H54 (cell line): ENCODE results near the gene ADIPOQ.
"Not testable (repeated sequence)": the region's sequence is repeated elsewhere in the genome, so short reads cannot be mapped to it uniquely, and the experiment has no call there.

Source experiments
- DNase-seq: peaks from one replicate; pipeline ENCODE4 v3.0.0; 2011; ENCODE audit warnings: low spot score, mixed read lengths; ENCODE audit not compliant: insufficient read length
- FAIRE-seq: peaks from 3 replicates; lab custom pipeline; 2011; peaks lifted over from hg19 to GRCh38; lab: Jason Lieb, UNC
- POLR2A ChIP-seq: IDR thresholded peaks from 2 replicates; pipeline ENCODE4 v1.6.1; 2011; ENCODE audit warnings: low read depth, mild to moderate bottlenecking, low read length

Gene ADIPOQ

DNA sequence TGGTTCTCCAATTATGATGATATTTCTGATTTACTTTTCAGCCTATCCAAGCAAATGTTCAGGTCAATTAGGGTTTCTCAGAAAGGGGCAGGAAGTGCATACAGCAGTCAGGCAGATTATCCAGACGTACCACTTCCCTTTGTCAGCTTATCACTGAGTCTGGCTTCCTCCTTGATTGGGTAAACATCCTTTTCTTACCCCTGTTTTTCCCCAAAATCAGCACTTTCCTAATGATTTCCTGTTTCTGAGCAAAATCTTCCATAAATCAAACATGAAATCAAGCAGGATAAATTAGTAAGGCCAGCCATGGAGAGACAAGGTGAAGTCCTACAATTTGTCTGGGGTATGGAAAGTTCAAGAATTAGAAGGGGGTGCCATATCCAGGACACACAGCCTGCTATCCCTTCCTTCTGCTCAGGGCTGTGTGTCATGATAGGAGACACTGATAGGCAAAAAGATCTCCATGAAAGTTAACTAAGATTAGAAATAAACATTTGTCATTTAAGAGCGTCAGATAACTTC is 29.0 kb downstream of the ADIPOQ start:
- FAIRE-seq: no peak
- TF ChIP-seq POLR2A: no peak
- DNase-seq: no peak

GRCh38 chr3:186873796-186874195 is 31.3 kb downstream of the ADIPOQ start:
- not testable (repeated sequence) for FAIRE-seq, DNase-seq

- not testable (repeated sequence) for FAIRE-seq, DNase-seq
Observed at GRCh38 chr3:186874216-186874615, 31.7 kb downstream of the ADIPOQ start.

DNA sequence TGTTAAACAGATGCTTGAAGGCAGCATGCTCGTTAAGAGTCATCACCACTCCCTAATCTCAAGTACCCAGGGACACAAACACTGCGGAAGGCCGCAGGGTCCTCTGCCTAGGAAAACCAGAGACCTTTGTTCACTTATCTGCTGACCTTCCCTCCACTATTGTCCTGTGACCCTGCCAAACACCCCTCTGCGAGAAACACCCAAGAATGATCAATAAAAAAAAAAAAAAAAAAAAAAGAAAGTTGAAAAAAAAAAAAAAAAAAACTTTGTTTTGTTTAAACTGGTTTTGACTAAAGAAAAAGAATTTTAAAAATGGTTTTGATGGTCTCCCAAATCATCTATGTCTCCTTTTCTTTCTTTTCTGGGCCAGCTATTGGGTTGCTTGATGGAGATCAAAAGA is 32.3 kb downstream of the ADIPOQ start:
- FAIRE-seq, DNase-seq: not testable (repeated sequence)

- DNase-seq (no peak), FAIRE-seq (no peak)
- TF ChIP-seq POLR2A: no peak
Observed at GRCh38 chr3:186875708-186876107, 33.2 kb downstream of the ADIPOQ start.

- no peak for TF ChIP-seq POLR2A
- DNase-seq (no peak), FAIRE-seq (peak; percentile 55)
Observed at GRCh38 chr3:186879781-186880180, 37.3 kb downstream of the ADIPOQ start.

GRCh38 chr3:186880406-186880805 is 37.9 kb downstream of the ADIPOQ start:
- FAIRE-seq (peak; percentile 61), DNase-seq (no peak)
- TF ChIP-seq POLR2A: no peak

DNA sequence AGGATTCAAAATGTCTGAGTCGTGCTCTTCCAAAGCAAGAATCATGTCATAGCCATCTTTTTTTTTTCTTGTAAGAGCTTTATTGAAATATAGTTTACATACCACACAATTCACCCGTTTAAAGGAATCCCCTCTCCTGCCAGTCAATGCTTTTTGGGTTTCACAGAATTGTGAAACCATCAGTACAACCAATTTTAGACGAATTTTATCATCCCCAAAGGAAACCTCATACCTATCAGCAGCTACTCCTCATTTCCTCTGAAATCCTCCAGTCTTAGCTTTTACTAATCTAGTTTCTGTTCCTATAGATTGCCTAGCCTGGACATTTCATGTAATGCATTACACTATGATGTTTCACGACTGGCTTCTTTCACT is 39.6 kb downstream of the ADIPOQ start:
- FAIRE-seq (peak; percentile 75), DNase-seq (no peak)
- TF ChIP-seq POLR2A: no peak

- no peak for TF ChIP-seq POLR2A
- DNase-seq: peak; percentile 59
Observed at GRCh38 chr3:186882881-186883685, 40.6 kb downstream of the ADIPOQ start.

DNA sequence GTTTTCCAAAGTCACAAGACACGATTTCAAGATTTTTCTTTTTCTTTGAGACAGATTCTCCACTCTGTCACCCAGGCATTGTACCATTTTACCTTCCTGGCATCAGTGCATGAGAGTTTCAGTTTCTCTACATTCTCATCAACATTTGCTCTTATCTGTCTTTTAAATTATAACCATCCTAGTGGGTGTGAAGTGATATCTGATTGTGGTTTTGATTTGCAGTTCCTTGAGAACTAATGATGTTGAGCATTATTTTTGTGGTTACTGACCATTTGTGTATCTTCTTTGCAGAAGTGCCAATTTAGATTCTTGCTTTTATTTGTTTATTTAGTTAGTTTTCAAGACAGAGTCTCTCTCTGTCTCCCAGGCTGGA is 41.2 kb downstream of the ADIPOQ start:
- DNase-seq (no peak), FAIRE-seq (no peak)
- TF ChIP-seq POLR2A: no peak

More at GRCh38 chr3:186882881-186883685, 40.6 kb downstream of the ADIPOQ start:
- FAIRE-seq: peak; percentile 98

DNA sequence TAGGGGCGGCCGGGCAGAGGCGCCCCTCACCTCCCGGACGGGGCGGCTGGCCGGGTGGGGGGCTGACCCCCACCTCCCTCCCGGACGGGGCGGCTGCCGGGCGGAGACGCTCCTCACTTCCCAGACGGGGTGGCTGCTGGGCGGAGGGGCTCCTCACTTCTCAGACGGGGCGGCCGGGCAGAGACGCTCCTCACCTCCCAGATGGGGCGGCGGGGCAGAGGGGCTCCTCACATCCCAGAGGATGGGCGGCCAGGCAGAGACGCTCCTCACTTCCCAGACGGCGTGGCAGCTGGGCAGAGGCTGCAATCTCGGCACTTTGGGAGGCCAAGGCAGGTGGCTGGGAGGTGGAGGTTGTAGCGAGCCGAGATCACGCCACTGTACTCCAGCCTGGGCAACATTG is 42.4 kb downstream of the ADIPOQ start:
- DNase-seq, FAIRE-seq: not testable (repeated sequence)

- TF ChIP-seq POLR2A: no peak
- FAIRE-seq: no peak
- no peak for DNase-seq
Observed at GRCh38 chr3:186886202-186886981, 43.9 kb downstream of the ADIPOQ start.

- DNase-seq, FAIRE-seq: not testable (repeated sequence)
Observed at GRCh38 chr3:186887507-186887938, 45.0 kb downstream of the ADIPOQ start.

- no peak for TF ChIP-seq POLR2A
- DNase-seq (no peak), FAIRE-seq (no peak)
Observed at GRCh38 chr3:186888569-186888968, 46.1 kb downstream of the ADIPOQ start.

- not testable (repeated sequence) for DNase-seq, FAIRE-seq
Observed at GRCh38 chr3:186889698-186890097, 47.2 kb downstream of the ADIPOQ start.
